GM12878 (cell line): ENCODE measurements around the gene CD52. TPM values are rescaled to one million over a fixed set of nuclear protein-coding genes. Genes with fewer than 3 reads are reported as not detected.
A peak's percentile ranks its signal among the peaks of the same experiment; 100 is the strongest.

Experiments
- ATAC-seq: fragments of 200-7000 bp; cut with Tn5 transposase; 3 replicates; pipeline ENCODE4 v1.9.1; 2020; ENCODE audit warnings: mild to moderate bottlenecking, moderate library complexity
- BruUV-seq: library from RNA; stranded (reverse); fragments of 400-500 nt; replicated peaks from 2 replicates; lab custom pipeline; 2021; lab: Mats Ljungman, UMichigan
- CTCF ChIA-PET: fragments of 300-600 bp; sonication (Branson Sonifier 250); formaldehyde crosslinking; extraction: SDS; loops from one replicate; lab custom pipeline; 2021; ENCODE audit warnings: inconsistent platforms; lab: Yijun Ruan, JAX
- POLR2A ChIA-PET: fragments of 350-600 bp; formaldehyde crosslinking; extraction: SDS; loops from one replicate; lab custom pipeline; 2021; ENCODE audit warnings: inconsistent platforms; lab: Charles Lee
- RAD21 ChIA-PET: fragments of 300-600 bp; sonication (Branson Sonifier 250); formaldehyde crosslinking; loops from one replicate; lab custom pipeline; 2023; ENCODE audit warnings: antibody characterized with exemption; ENCODE audit not compliant: unreplicated experiment; lab: Charles Lee
- SMC1A ChIA-PET: fragments of 300-600 bp; sonication (Branson Sonifier 250); formaldehyde crosslinking; loops from one replicate; lab custom pipeline; 2023; ENCODE audit not compliant: unreplicated experiment, uncharacterized antibody; lab: Charles Lee
- DNase-seq: peaks from one replicate; pipeline ENCODE4 v3.0.0-alpha.2; 2011; ENCODE audit warnings: low read depth, low spot score
- FAIRE-seq: peaks from 3 replicates; lab custom pipeline; 2011; peaks lifted over from hg19 to GRCh38; lab: Jason Lieb, UNC
- H2AFZ ChIP-seq: 2 replicates; pipeline ENCODE4 v1.6.0; 2011; ENCODE audit warnings: low read depth, low read length, control low read depth; ENCODE audit not compliant: control insufficient read depth
- H3K27ac ChIP-seq: 2 replicates; pipeline ENCODE4 v1.5.1; 2011; ENCODE audit warnings: control low read depth; ENCODE audit not compliant: control insufficient read depth, insufficient read depth
- H3K27me3 ChIP-seq, 2 experiments: replicated peaks in 1 of 2; 2 replicates each; pipeline versions ENCODE4 v1.6.0 to v1.6.1; 2011; ENCODE audit warnings: low read length in 1 of 2; ENCODE audit not compliant: control insufficient read depth in 2 of 2, insufficient read depth in 2 of 2
- H3K36me3 ChIP-seq, 2 experiments: 2 replicates each; pipeline ENCODE4 v1.5.1; 2011; ENCODE audit warnings: low read length in 1 of 2; ENCODE audit not compliant: control insufficient read depth in 2 of 2, insufficient read depth in 2 of 2
- H3K4me1 ChIP-seq: 2 replicates; pipeline ENCODE4 v1.6.1; 2011; ENCODE audit warnings: mild to moderate bottlenecking, low read length, moderate library complexity, mixed read lengths; ENCODE audit not compliant: control insufficient read depth, insufficient read depth
- H3K4me2 ChIP-seq: 2 replicates; pipeline ENCODE4 v1.6.0; 2011; ENCODE audit warnings: control low read depth; ENCODE audit not compliant: control insufficient read depth, insufficient read depth
- H3K4me3 ChIP-seq: fragments of 200-600 bp; sonication (generic); 2 replicates; pipeline ENCODE4 v1.5.1; 2016
- H3K79me2 ChIP-seq: 2 replicates; pipeline ENCODE4 v1.6.0; 2011; ENCODE audit warnings: low read length; ENCODE audit not compliant: control insufficient read depth, insufficient read depth
- H3K9ac ChIP-seq: 2 replicates; pipeline ENCODE4 v1.8.0; 2011; ENCODE audit warnings: low read length, control low read depth, mixed read lengths; ENCODE audit not compliant: control insufficient read depth, insufficient read depth
- H3K9me3 ChIP-seq: replicated peaks from 3 replicates; pipeline ENCODE4 v1.5.1; 2011; ENCODE audit warnings: mild to moderate bottlenecking, low read length; ENCODE audit not compliant: control insufficient read depth, insufficient read depth
- H4K20me1 ChIP-seq: 2 replicates; pipeline ENCODE4 v1.6.0; 2011; ENCODE audit not compliant: control insufficient read depth, insufficient read depth
- ATF7 ChIP-seq: fragments of 450-650 bp; IDR thresholded peaks from 2 replicates; pipeline ENCODE4 v1.6.1; 2016; ENCODE audit warnings: low read depth, mild to moderate bottlenecking
- BHLHE40 ChIP-seq, 2 experiments: fragments of 450-650 bp in 1 of 2; IDR thresholded peaks; 2 replicates each; pipeline ENCODE4 v1.6.1; 2011 to 2017; ENCODE audit warnings: low read depth in 2 of 2, borderline replicate concordance in 1 of 2, improper control_type of control experiment in 1 of 2, low read length in 1 of 2, mild to moderate bottlenecking in 1 of 2
- CEBPB ChIP-seq, 2 experiments: fragments of 150-350 bp in 1 of 2; IDR thresholded peaks; 2 replicates each; pipeline ENCODE4 v1.6.1; 2012 to 2014; ENCODE audit warnings: low read depth in 2 of 2, low read length in 2 of 2, borderline replicate concordance in 1 of 2, inconsistent platforms in 1 of 2
- EP300 ChIP-seq, 2 experiments: fragments of 150-350 bp in 1 of 2; IDR thresholded peaks; 2 replicates each; pipeline ENCODE4 v1.6.1; 2011 to 2012; ENCODE audit warnings: low read depth in 2 of 2, low read length in 2 of 2, borderline replicate concordance in 1 of 2, improper control_type of control experiment in 1 of 2, inconsistent platforms in 1 of 2; ENCODE audit not compliant: control insufficient read depth in 1 of 2
- MEF2B ChIP-seq: fragments of 450-650 bp; IDR thresholded peaks from 2 replicates; pipeline ENCODE4 v1.6.1; 2018; ENCODE audit warnings: mild to moderate bottlenecking, moderate library complexity; ENCODE audit not compliant: partially characterized antibody, poor library complexity, severe bottlenecking
- MXI1 ChIP-seq: fragments of 150-350 bp; IDR thresholded peaks from 2 replicates; pipeline ENCODE4 v1.6.1; 2011; ENCODE audit warnings: low read depth, mild to moderate bottlenecking, inconsistent platforms, low read length, improper control_type of control experiment
- MYC ChIP-seq: IDR thresholded peaks from 2 replicates; pipeline ENCODE4 v1.6.1; 2011; ENCODE audit warnings: mild to moderate bottlenecking, low read length, moderate library complexity, inconsistent platforms; ENCODE audit not compliant: insufficient read depth, insufficient replicate concordance, insufficient read length, severe bottlenecking
- NR2F1 ChIP-seq: fragments of 450-650 bp; conservative IDR thresholded peaks from 2 replicates; pipeline ENCODE4 v1.6.1; 2017; ENCODE audit warnings: mild to moderate bottlenecking
- PAX5 ChIP-seq: IDR thresholded peaks from 2 replicates; pipeline ENCODE4 v1.6.1; 2011; ENCODE audit warnings: low read depth, low read length, borderline replicate concordance
- SKIL ChIP-seq: fragments of 450-650 bp; IDR thresholded peaks from 2 replicates; pipeline ENCODE4 v1.6.1; 2017; ENCODE audit warnings: mild to moderate bottlenecking, low read depth, inconsistent platforms; ENCODE audit not compliant: poor library complexity, severe bottlenecking
- TCF12 ChIP-seq: IDR thresholded peaks from 2 replicates; pipeline ENCODE4 v1.6.1; 2011; ENCODE audit warnings: low read depth, mild to moderate bottlenecking, low read length
- ZNF274 ChIP-seq: IDR thresholded peaks from one replicate; pipeline ENCODE4 v1.8.0; 2011; ENCODE audit not compliant: insufficient read length, insufficient read depth
- WGBS: methylation state at CpG from one replicate; pipeline ENCODE4 v1.1.6; 2016; ENCODE audit warnings: low lambda C conversion rate; ENCODE audit not compliant: insufficient replicate concordance, insufficient coverage; ENCODE audit errors: missing lambda C conversion rate; 5-methylcytosine and 5-hydroxymethylcytosine counted together
- in situ Hi-C: fragments of 300-500 bp; cut with MboI; formaldehyde crosslinking; loops from 9 replicates; pipeline ENCODE4 v1.14.3; 2018; ENCODE audit warnings: mixed read lengths
- intact Hi-C: fragments of 100-400 bp; cut with micrococcal nuclease; formaldehyde crosslinking; loops from one replicate; pipeline ENCODE4 v1.14.2; 2022; ENCODE audit not compliant: unreplicated experiment
- polyA plus RNA-seq, 11 experiments: library from polyadenylated mRNA; depleted of rRNA in 4 of 11; unstranded in 6 of 11; stranded (reverse) in 5 of 11; fragments of >200 nt; fragmentation: Nextera tagmentation in 4 of 11; fragmentation: Illumina TruSeq in 1 of 11; extraction: Ambion mirVana in 4 of 11; extraction: Trizol in 1 of 11; gene quantifications; 1 replicate in 1 of 11; 2 replicates in 10 of 11; pipeline versions ENCODE4 v1.2.1 to v1.2.3, GENCODE V29; 2011 to 2016; ENCODE audit warnings: inconsistent platforms in 2 of 11, missing spikeins in 2 of 11, low read depth in 1 of 11
- total RNA-seq, 4 experiments: library from RNA; depleted of rRNA in 3 of 4; stranded (reverse); fragments of >200 nt in 3 of 4; fragmentation: Illumina TruSeq in 1 of 4; extraction: Trizol in 1 of 4; gene quantifications; 2 replicates each; pipeline versions ENCODE4 v1.2.1 to v1.2.3, GENCODE V29; 2013 to 2021
- TF ChIP-seq, protein P1 (sequence below): fragments of 450-650 bp; IDR thresholded peaks from 2 replicates; pipeline ENCODE4 v1.6.1; 2017; ENCODE audit warnings: mild to moderate bottlenecking, moderate library complexity

Gene CD52
- total and polyA plus RNA-seq, 10 of the 15 experiments (the other 5 are each of a cell fraction or from before 2014, with no cell fraction given): 237 to 2,736 (median 532) TPM

DNA sequence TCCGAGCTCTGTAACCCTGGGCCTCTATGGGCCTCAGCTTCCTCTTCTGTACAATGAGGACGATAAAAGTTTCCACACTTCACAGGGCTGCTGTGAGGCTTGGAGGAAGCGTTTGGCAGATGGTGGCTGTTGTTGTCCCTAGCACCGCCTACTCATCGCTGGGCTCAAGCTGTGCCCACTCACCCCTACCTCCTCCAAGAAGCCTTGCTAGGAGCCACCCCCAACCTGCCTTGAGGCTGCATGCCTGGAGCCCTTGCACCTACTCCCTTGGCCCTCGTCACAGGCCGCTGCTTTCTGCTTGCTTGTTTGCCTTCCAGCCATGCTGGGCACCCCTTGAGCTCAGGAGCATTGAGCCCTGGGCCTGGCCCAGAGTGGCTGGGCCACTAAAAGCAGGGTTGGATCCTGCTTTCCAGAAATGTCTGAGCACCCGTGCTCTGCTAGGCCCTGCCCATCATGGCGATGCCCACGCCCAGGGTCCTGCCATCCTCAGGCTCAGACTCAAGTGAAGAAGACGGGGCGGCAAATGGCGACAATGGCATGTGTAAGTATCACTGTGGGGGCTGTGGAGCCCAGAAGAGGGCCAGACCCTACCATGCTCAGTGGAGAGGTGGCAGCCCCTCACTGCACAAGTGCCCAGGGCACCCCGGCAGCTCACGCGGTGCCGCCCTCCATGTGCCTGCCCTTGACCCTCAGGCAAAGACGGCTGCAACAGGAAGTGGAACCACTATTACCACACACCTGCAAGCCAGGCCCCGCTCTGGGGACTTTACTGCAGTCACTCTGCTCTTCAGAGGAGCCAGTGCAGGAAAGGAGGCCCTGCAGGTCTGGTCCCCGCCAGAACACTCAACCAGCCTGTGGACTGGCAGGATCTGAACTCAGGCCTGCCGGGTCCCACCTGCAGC is 28.3 kb upstream of the CD52 start:
- ChIA-PET POLR2A (interaction anchor here (0.6 to 9.2 kb wide), 8 partner anchors 8 to 292 kb away, joined by 3 to 253 read pairs (median 8); partner anchors contain the start of genes CD52, PAFAH2, SH3BGRL3 and UBXN11), RAD21 (interaction anchor here (0.6 to 8.7 kb wide), 15 partner anchors 10 to 128 kb away, joined by 3 to 477 read pairs (median 6); partner anchors contain the start of genes CD52, CEP85, SH3BGRL3 and UBXN11), SMC1A (interaction anchor here (0.5 to 11.1 kb wide), 15 partner anchors 7 to 143 kb away, joined by 3 to 474 read pairs (median 5); partner anchors contain the start of genes CD52, DHDDS and SH3BGRL3), CTCF (interaction anchor here (0.7 to 18.0 kb wide), 19 partner anchors 8 to 500 kb away, joined by 3 to 879 read pairs (median 6); partner anchors contain the start of genes CD52, CEP85, DHDDS and PAFAH2)
- no peaks in the 10 kb centered on the region for H3K79me2 ChIP-seq
- no peaks in the 10 kb centered on the region for H3K9me3 ChIP-seq
- peak overlapping the region; percentile 42 for H3K9ac ChIP-seq
- in situ Hi-C loops (loop anchor here (5.0 kb wide), 1 partner anchor 33 kb away; no protein-coding TSS in a partner anchor), intact Hi-C loops (no loop called here)
- H4K20me1 ChIP-seq: no peaks in the 10 kb centered on the region
- H3K4me3 ChIP-seq: no peak overlapping the region
- peak; percentile 73 for FAIRE-seq
- no peaks in the 10 kb centered on the region for H3K36me3 ChIP-seq
- H3K4me2 ChIP-seq: peak overlapping the region; percentile 66
- WGBS: 12% methylated on average over 21 of the region's 21 CpGs
- no peak for DNase-seq
- H2AFZ ChIP-seq: peak overlapping the region; percentile 74
- peaks cover 68% of the 10 kb centered on the region for H3K4me1 ChIP-seq
- ATAC-seq: peak; percentile 60
- H3K27ac ChIP-seq: peak overlapping the region; percentile 86
- no TSS peak for BruUV-seq
- no peaks in the 10 kb centered on the region for H3K27me3 ChIP-seq
- TF ChIP-seq NR2F1 (peak; percentile 67), MYC (no peak), MEF2B (peak; percentile 21), CEBPB (IDR thresholded peaks at IDR 0.05; ENCODE audit: borderline replicate concordance in 1 of 2, low read depth in 2 of 2, low read length in 2 of 2) (no peak), ATF7 (no peak), PAX5 (peak; percentile 88; the same call in 1 of the 2 replicates), MXI1 (0 out of 2 replicates have a peak, but pooled peaks have one; percentile 40), EP300 (IDR thresholded peaks at IDR 0.05; ENCODE audit: borderline replicate concordance in 1 of 2, control insufficient read depth in 1 of 2, low read depth in 2 of 2, low read length in 2 of 2) (no peak), TCF12 (0 out of 2 replicates have a peak, but pooled peaks have one; percentile 47), ZNF274 (no peak), SKIL (no peak), BHLHE40 (IDR thresholded peaks at IDR 0.05; ENCODE audit: borderline replicate concordance in 1 of 2, low read depth in 2 of 2, low read length in 1 of 2) (peak; percentile 37 to 68; a peak in 3 of 4 replicates)
- TF ChIP-seq, protein P1, sequence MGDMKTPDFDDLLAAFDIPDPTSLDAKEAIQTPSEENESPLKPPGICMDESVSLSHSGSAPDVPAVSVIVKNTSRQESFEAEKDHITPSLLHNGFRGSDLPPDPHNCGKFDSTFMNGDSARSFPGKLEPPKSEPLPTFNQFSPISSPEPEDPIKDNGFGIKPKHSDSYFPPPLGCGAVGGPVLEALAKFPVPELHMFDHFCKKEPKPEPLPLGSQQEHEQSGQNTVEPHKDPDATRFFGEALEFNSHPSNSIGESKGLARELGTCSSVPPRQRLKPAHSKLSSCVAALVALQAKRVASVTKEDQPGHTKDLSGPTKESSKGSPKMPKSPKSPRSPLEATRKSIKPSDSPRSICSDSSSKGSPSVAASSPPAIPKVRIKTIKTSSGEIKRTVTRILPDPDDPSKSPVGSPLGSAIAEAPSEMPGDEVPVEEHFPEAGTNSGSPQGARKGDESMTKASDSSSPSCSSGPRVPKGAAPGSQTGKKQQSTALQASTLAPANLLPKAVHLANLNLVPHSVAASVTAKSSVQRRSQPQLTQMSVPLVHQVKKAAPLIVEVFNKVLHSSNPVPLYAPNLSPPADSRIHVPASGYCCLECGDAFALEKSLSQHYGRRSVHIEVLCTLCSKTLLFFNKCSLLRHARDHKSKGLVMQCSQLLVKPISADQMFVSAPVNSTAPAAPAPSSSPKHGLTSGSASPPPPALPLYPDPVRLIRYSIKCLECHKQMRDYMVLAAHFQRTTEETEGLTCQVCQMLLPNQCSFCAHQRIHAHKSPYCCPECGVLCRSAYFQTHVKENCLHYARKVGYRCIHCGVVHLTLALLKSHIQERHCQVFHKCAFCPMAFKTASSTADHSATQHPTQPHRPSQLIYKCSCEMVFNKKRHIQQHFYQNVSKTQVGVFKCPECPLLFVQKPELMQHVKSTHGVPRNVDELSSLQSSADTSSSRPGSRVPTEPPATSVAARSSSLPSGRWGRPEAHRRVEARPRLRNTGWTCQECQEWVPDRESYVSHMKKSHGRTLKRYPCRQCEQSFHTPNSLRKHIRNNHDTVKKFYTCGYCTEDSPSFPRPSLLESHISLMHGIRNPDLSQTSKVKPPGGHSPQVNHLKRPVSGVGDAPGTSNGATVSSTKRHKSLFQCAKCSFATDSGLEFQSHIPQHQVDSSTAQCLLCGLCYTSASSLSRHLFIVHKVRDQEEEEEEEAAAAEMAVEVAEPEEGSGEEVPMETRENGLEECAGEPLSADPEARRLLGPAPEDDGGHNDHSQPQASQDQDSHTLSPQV: peak; percentile 36; the same call in 1 of the 2 replicates
